Measurements from ENCODE around the gene SMU1. TPM values are rescaled to one million over a fixed set of nuclear protein-coding genes. Genes with fewer than 3 reads are reported as not detected.
A peak's percentile ranks its signal among the peaks of the same experiment; 100 is the strongest.

The SMU1 gene
- total RNA-seq, 1 donor from 2014 or later = 22.9 TPM

- peak overlapping the region; percentile 58 for H3K9ac ChIP-seq (ENCODE audit: low read length)
- H3K4me3 Mint-ChIP-seq (ENCODE audit: unreplicated experiment) = no peak overlapping the region
- peak overlapping the region; percentile 37 for H2AFZ ChIP-seq (ENCODE audit: low read depth, low read length)
- peak overlapping the region; percentile 99 for H3K27ac Mint-ChIP-seq (ENCODE audit: unreplicated experiment)
- H3K27me3 ChIP-seq (ENCODE audit: insufficient read depth, low read length) = no peaks in the 10 kb centered on the region
- peaks cover 22% of the 10 kb centered on the region for H3K4me1 ChIP-seq (ENCODE audit: insufficient read depth, low read length)
- peak overlapping the region; percentile 48 for H3K4me2 ChIP-seq (ENCODE audit: low read length)
- no peaks in the 10 kb centered on the region for H3K9me3 ChIP-seq (ENCODE audit: insufficient read depth, low read depth, low read length)
- H3K27ac ChIP-seq (ENCODE audit: low read depth, low read length) = peak overlapping the region; percentile 81
- DNase-seq (ENCODE audit: low read depth) (no peak), FAIRE-seq (no peak)
- H3K79me2 ChIP-seq (ENCODE audit: insufficient read depth, low read length) = no peaks in the 10 kb centered on the region
- no peak for TF ChIP-seq EZH2 (IDR thresholded peaks at IDR 0.05; ENCODE audit: insufficient read depth, low read length)
- TF ChIP-seq, protein P1, sequence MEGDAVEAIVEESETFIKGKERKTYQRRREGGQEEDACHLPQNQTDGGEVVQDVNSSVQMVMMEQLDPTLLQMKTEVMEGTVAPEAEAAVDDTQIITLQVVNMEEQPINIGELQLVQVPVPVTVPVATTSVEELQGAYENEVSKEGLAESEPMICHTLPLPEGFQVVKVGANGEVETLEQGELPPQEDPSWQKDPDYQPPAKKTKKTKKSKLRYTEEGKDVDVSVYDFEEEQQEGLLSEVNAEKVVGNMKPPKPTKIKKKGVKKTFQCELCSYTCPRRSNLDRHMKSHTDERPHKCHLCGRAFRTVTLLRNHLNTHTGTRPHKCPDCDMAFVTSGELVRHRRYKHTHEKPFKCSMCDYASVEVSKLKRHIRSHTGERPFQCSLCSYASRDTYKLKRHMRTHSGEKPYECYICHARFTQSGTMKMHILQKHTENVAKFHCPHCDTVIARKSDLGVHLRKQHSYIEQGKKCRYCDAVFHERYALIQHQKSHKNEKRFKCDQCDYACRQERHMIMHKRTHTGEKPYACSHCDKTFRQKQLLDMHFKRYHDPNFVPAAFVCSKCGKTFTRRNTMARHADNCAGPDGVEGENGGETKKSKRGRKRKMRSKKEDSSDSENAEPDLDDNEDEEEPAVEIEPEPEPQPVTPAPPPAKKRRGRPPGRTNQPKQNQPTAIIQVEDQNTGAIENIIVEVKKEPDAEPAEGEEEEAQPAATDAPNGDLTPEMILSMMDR (IDR thresholded peaks at IDR 0.05; ENCODE audit: insufficient read depth, low read depth, low read length) = no peak
- H3K36me3 ChIP-seq (ENCODE audit: insufficient read depth, low read length) = peaks cover 2% of the 10 kb centered on the region
- peaks cover 2% of the 10 kb centered on the region for H3K9me3 Mint-ChIP-seq (ENCODE audit: unreplicated experiment)
- H4K20me1 ChIP-seq (ENCODE audit: insufficient read depth, low read length) = no peaks in the 10 kb centered on the region
- H3K4me1 Mint-ChIP-seq (ENCODE audit: low read depth, unreplicated experiment) = peaks cover 46% of the 10 kb centered on the region
- H3K27me3 Mint-ChIP-seq (ENCODE audit: low read depth, unreplicated experiment) = no peaks in the 10 kb centered on the region
- H3K36me3 Mint-ChIP-seq (ENCODE audit: low read depth, unreplicated experiment) = peaks cover 9% of the 10 kb centered on the region
- H3K4me3 ChIP-seq (ENCODE audit: insufficient read depth, low read depth, low read length) = no peak overlapping the region
These were observed 31.3 kb upstream of the SMU1 start for GRCh38 chr9:33107762-33108161.

DNA sequence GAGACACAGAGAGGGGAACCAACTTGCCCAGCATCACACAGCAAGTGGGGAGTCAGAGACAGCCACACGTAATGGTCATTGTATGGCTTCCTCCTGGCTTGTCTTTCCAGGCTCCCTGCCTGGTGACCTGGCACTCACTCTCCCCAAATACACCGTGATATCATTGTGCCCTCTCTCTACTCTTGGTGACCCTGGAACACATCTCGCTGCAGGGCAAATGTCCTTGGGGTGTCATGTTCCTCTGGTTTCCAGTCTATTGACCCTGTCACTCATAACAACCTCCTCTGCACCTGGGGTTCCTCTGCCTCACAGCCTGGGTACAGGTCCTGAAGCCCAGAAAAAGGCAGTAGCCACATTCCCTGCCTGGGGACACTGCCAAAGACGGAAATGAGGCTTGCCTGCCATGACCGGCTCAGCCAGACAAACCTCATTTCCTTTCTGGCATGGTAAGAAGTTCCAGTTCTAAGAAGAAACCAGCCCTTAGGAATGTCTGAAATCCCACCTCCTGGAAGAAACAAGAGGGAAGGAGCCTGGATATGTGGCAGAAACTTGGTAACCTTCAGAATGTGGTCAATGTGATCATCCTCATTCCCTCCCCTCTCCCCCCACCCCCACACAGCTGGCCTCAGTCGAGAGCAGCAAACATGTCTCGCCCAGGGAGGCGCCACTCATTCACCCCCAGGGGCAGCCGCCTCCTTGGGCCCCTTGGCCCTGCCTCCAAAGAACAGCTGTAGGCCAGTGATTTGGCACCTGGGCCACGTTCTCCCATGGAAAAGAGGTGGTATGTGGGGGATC is 30.6 kb upstream of the SMU1 start:
- Histone ChIP-seq H3K27me3 (ENCODE audit: insufficient read depth, low read length) (no peaks in the 10 kb centered on the region), H2AFZ (ENCODE audit: low read depth, low read length) (peak overlapping the region; percentile 37), H3K79me2 (ENCODE audit: insufficient read depth, low read length) (no peaks in the 10 kb centered on the region), H3K4me1 (ENCODE audit: insufficient read depth, low read length) (peaks cover 22% of the 10 kb centered on the region), H3K9ac (ENCODE audit: low read length) (peak overlapping the region; percentile 58), H4K20me1 (ENCODE audit: insufficient read depth, low read length) (no peaks in the 10 kb centered on the region), H3K9me3 (ENCODE audit: insufficient read depth, low read depth, low read length) (no peaks in the 10 kb centered on the region), H3K4me3 (ENCODE audit: insufficient read depth, low read depth, low read length) (no peak overlapping the region), H3K27ac (ENCODE audit: low read depth, low read length) (peak overlapping the region; percentile 81), H3K4me2 (ENCODE audit: low read length) (peak overlapping the region; percentile 48), H3K36me3 (ENCODE audit: insufficient read depth, low read length) (no peaks in the 10 kb centered on the region)
- H3K4me1 Mint-ChIP-seq (ENCODE audit: low read depth, unreplicated experiment) = peaks cover 47% of the 10 kb centered on the region
- TF ChIP-seq EZH2 (IDR thresholded peaks at IDR 0.05; ENCODE audit: insufficient read depth, low read length) = no peak
- TF ChIP-seq, protein P1 (IDR thresholded peaks at IDR 0.05; ENCODE audit: insufficient read depth, low read depth, low read length) = no peak
- peak; percentile 98 for DNase-seq (ENCODE audit: low read depth)
- peaks cover 2% of the 10 kb centered on the region for H3K9me3 Mint-ChIP-seq (ENCODE audit: unreplicated experiment)
- no peak overlapping the region for H3K4me3 Mint-ChIP-seq (ENCODE audit: unreplicated experiment)
- H3K27me3 Mint-ChIP-seq (ENCODE audit: low read depth, unreplicated experiment) = no peaks in the 10 kb centered on the region
- peak overlapping the region; percentile 99 for H3K27ac Mint-ChIP-seq (ENCODE audit: unreplicated experiment)
- peak; percentile 43 for FAIRE-seq
- peaks cover 5% of the 10 kb centered on the region for H3K36me3 Mint-ChIP-seq (ENCODE audit: low read depth, unreplicated experiment)

- H3K4me1 ChIP-seq (ENCODE audit: insufficient read depth, low read length) = peaks cover 26% of the 10 kb centered on the region
- H3K4me2 ChIP-seq (ENCODE audit: low read length) = peak overlapping the region; percentile 48
- no peaks in the 10 kb centered on the region for H3K36me3 ChIP-seq (ENCODE audit: insufficient read depth, low read length)
- TF ChIP-seq, protein P1 (IDR thresholded peaks at IDR 0.05; ENCODE audit: insufficient read depth, low read depth, low read length) = no peak
- TF ChIP-seq EZH2 (IDR thresholded peaks at IDR 0.05; ENCODE audit: insufficient read depth, low read length) = no peak
- peak overlapping the region; percentile 81 for H3K27ac ChIP-seq (ENCODE audit: low read depth, low read length)
- H3K4me1 Mint-ChIP-seq (ENCODE audit: low read depth, unreplicated experiment) = peaks cover 54% of the 10 kb centered on the region
- no peaks in the 10 kb centered on the region for H3K27me3 Mint-ChIP-seq (ENCODE audit: low read depth, unreplicated experiment)
- H3K27ac Mint-ChIP-seq (ENCODE audit: unreplicated experiment) = peak overlapping the region; percentile 99
- H3K79me2 ChIP-seq (ENCODE audit: insufficient read depth, low read length) = no peaks in the 10 kb centered on the region
- peaks cover 8% of the 10 kb centered on the region for H3K36me3 Mint-ChIP-seq (ENCODE audit: low read depth, unreplicated experiment)
- no peaks in the 10 kb centered on the region for H3K27me3 ChIP-seq (ENCODE audit: insufficient read depth, low read length)
- no peak for FAIRE-seq
- no peaks in the 10 kb centered on the region for H3K9me3 ChIP-seq (ENCODE audit: insufficient read depth, low read depth, low read length)
- no peak for DNase-seq (ENCODE audit: low read depth)
- peak overlapping the region; percentile 27 for H3K4me3 Mint-ChIP-seq (ENCODE audit: unreplicated experiment)
- H3K9ac ChIP-seq (ENCODE audit: low read length) = no peak overlapping the region
- no peak overlapping the region for H2AFZ ChIP-seq (ENCODE audit: low read depth, low read length)
- H4K20me1 ChIP-seq (ENCODE audit: insufficient read depth, low read length) = no peaks in the 10 kb centered on the region
- peaks cover 2% of the 10 kb centered on the region for H3K9me3 Mint-ChIP-seq (ENCODE audit: unreplicated experiment)
- no peak overlapping the region for H3K4me3 ChIP-seq (ENCODE audit: insufficient read depth, low read depth, low read length)
These were observed 29.9 kb upstream of the SMU1 start for GRCh38 chr9:33106372-33106771.
